Measurements from ENCODE around the gene PTGER2.

PTGER2 gene

GRCh38 chr14:52355016-52355431 lies 40.9 kb downstream of the PTGER2 start:
- Histone ChIP-seq H3K4me1 (ENCODE audit: insufficient read depth, low read length, poor library complexity, severe bottlenecking) (peaks cover 11% of the 10 kb centered on the region), H3F3A (ENCODE audit: low read depth) (no peaks in the 10 kb centered on the region), H3K9ac (ENCODE audit: low read depth, low read length, poor library complexity, severe bottlenecking) (no peak overlapping the region), H2AFZ (ENCODE audit: low read length) (no peak overlapping the region), H3K79me2 (ENCODE audit: insufficient read depth, low read length) (no peaks in the 10 kb centered on the region), H3K36me3 (ENCODE audit: insufficient read depth, low read length) (no peaks in the 10 kb centered on the region), H3K4me3 (ENCODE audit: low read length, poor library complexity, severe bottlenecking) (no peak overlapping the region), H3K27me3 (ENCODE audit: insufficient read depth, low read length, poor library complexity, severe bottlenecking) (peaks cover 53% of the 10 kb centered on the region), H3K9me3 (ENCODE audit: insufficient read depth, low read depth, low read length) (no peaks in the 10 kb centered on the region), H3K4me2 (ENCODE audit: low read depth, low read length, poor library complexity, severe bottlenecking) (no peak overlapping the region), H3K9me2 (replicated peaks; ENCODE audit: low read depth, low read length) (no peaks in the 10 kb centered on the region), H4K20me1 (ENCODE audit: insufficient read depth, low read length, poor library complexity, severe bottlenecking) (no peaks in the 10 kb centered on the region)
- TF ChIP-seq EZH2phosphoT487 (IDR thresholded peaks at IDR 0.05; ENCODE audit: borderline replicate concordance), result no peak
- no peak for TF ChIP-seq CTCF (conservative IDR thresholded peaks at IDR 0.05; ENCODE audit: low read length)

DNA sequence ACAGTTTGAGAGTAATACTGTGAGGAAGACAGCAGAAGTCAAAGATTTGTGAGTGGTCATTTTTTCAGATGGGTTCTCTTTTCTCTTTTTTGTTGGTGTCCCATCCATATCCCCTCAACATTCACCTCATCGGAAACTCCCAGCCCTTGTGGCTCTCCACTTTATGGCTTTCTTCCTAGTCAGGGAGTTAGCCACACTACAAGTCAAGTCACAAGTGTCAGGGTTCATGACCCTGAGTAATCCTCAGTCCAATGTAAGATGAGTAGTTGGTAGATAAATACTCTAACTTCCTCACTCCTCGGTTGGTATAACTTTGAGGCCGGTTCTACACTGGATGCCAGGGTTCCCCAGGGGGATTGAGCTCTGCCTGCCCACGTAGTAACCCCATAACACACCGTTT lies 41.4 kb downstream of the PTGER2 start:
- Histone ChIP-seq H3K27me3 (ENCODE audit: insufficient read depth, low read length, poor library complexity, severe bottlenecking) (peaks cover 48% of the 10 kb centered on the region), H3K79me2 (ENCODE audit: insufficient read depth, low read length) (no peaks in the 10 kb centered on the region), H3K36me3 (ENCODE audit: insufficient read depth, low read length) (no peaks in the 10 kb centered on the region), H2AFZ (ENCODE audit: low read length) (no peak overlapping the region), H3K9ac (ENCODE audit: low read depth, low read length, poor library complexity, severe bottlenecking) (no peak overlapping the region), H3K9me2 (replicated peaks; ENCODE audit: low read depth, low read length) (no peaks in the 10 kb centered on the region), H4K20me1 (ENCODE audit: insufficient read depth, low read length, poor library complexity, severe bottlenecking) (no peaks in the 10 kb centered on the region), H3K4me2 (ENCODE audit: low read depth, low read length, poor library complexity, severe bottlenecking) (no peak overlapping the region), H3K4me3 (ENCODE audit: low read length, poor library complexity, severe bottlenecking) (no peak overlapping the region), H3K9me3 (ENCODE audit: insufficient read depth, low read depth, low read length) (no peaks in the 10 kb centered on the region), H3F3A (ENCODE audit: low read depth) (no peaks in the 10 kb centered on the region), H3K4me1 (ENCODE audit: insufficient read depth, low read length, poor library complexity, severe bottlenecking) (peaks cover 11% of the 10 kb centered on the region)
- TF ChIP-seq EZH2phosphoT487 (IDR thresholded peaks at IDR 0.05; ENCODE audit: borderline replicate concordance) (no peak), CTCF (conservative IDR thresholded peaks at IDR 0.05; ENCODE audit: low read length) (no peak)

GRCh38 chr14:52356025-52356424 lies 41.9 kb downstream of the PTGER2 start:
- no peak overlapping the region for H3K4me2 ChIP-seq (ENCODE audit: low read depth, low read length, poor library complexity, severe bottlenecking)

More at GRCh38 chr14:52356025-52356424, 41.9 kb downstream of the PTGER2 start:
- H4K20me1 ChIP-seq (ENCODE audit: insufficient read depth, low read length, poor library complexity, severe bottlenecking), result no peaks in the 10 kb centered on the region
- no peak overlapping the region for H3K9ac ChIP-seq (ENCODE audit: low read depth, low read length, poor library complexity, severe bottlenecking)
- no peak overlapping the region for H2AFZ ChIP-seq (ENCODE audit: low read length)
- no peak overlapping the region for H3K4me3 ChIP-seq (ENCODE audit: low read length, poor library complexity, severe bottlenecking)
- peaks cover 11% of the 10 kb centered on the region for H3K4me1 ChIP-seq (ENCODE audit: insufficient read depth, low read length, poor library complexity, severe bottlenecking)
- H3K9me3 ChIP-seq (ENCODE audit: insufficient read depth, low read depth, low read length), result no peaks in the 10 kb centered on the region
- no peaks in the 10 kb centered on the region for H3K79me2 ChIP-seq (ENCODE audit: insufficient read depth, low read length)
- no peaks in the 10 kb centered on the region for H3K36me3 ChIP-seq (ENCODE audit: insufficient read depth, low read length)
- peaks cover 43% of the 10 kb centered on the region for H3K27me3 ChIP-seq (ENCODE audit: insufficient read depth, low read length, poor library complexity, severe bottlenecking)
- no peaks in the 10 kb centered on the region for H3F3A ChIP-seq (ENCODE audit: low read depth)
- no peaks in the 10 kb centered on the region for H3K9me2 ChIP-seq (replicated peaks; ENCODE audit: low read depth, low read length)
- TF ChIP-seq EZH2phosphoT487 (IDR thresholded peaks at IDR 0.05; ENCODE audit: borderline replicate concordance) (no peak), CTCF (conservative IDR thresholded peaks at IDR 0.05; ENCODE audit: low read length) (no peak)
